Caco-2 (cell line): ENCODE data around the gene INTS6. TPM values are rescaled to one million over a fixed set of nuclear protein-coding genes. Genes with fewer than 3 reads are reported as not detected.

Source experiments
- BruUV-seq: library from RNA; stranded (reverse); fragments of 400-500 nt; replicated peaks from 2 replicates; lab custom pipeline; 2021; lab: Mats Ljungman, UMichigan
- CTCF ChIA-PET: fragments of 300-600 bp; sonication (Branson Sonifier 250); formaldehyde crosslinking; loops from one replicate; lab custom pipeline; 2022; ENCODE audit warnings: antibody characterized with exemption; lab: Charles Lee
- POLR2A ChIA-PET: fragments of 300-600 bp; sonication (Branson Sonifier 250); formaldehyde crosslinking; loops from one replicate; lab custom pipeline; 2022; ENCODE audit warnings: antibody characterized with exemption; lab: Charles Lee
- DNase-seq, 2 experiments: peaks; one replicate each; pipeline versions ENCODE4 v3.0.0 to v3.0.0-alpha.2; 2020 to 2022
- H3K27me3 ChIP-seq: replicated peaks from 2 replicates; pipeline ENCODE4 v1.6.0; 2011; ENCODE audit warnings: low read length; ENCODE audit not compliant: control insufficient read depth, insufficient read depth
- H3K36me3 ChIP-seq: 2 replicates; pipeline ENCODE4 v1.5.1; 2011; ENCODE audit warnings: low read length; ENCODE audit not compliant: control insufficient read depth, insufficient read depth
- H3K4me1 ChIP-seq: fragments of 250-450 bp; sonication (Bioruptor Pico); 2 replicates; pipeline ENCODE4 v1.5.1; 2020; ENCODE audit warnings: mild to moderate bottlenecking
- H3K4me3 ChIP-seq: 2 replicates; pipeline ENCODE4 v1.5.1; 2011; ENCODE audit warnings: low read depth, mild to moderate bottlenecking, control low read depth, low read length
- H3K9me3 ChIP-seq: fragments of 250-450 bp; sonication (Bioruptor Pico); 2 replicates; pipeline ENCODE4 v1.5.1; 2020; ENCODE audit warnings: mild to moderate bottlenecking, moderate library complexity
- H3K27ac Mint-ChIP-seq: one replicate; pipeline ENCODE4 v1.8.0; 2022; ENCODE audit warnings: mixed read lengths; ENCODE audit not compliant: unreplicated experiment
- H3K27me3 Mint-ChIP-seq: one replicate; pipeline ENCODE4 v1.8.0; 2022; ENCODE audit warnings: mixed read lengths; ENCODE audit not compliant: insufficient read depth, unreplicated experiment
- H3K36me3 Mint-ChIP-seq: one replicate; pipeline ENCODE4 v1.8.0; 2022; ENCODE audit warnings: mild to moderate bottlenecking, mixed read lengths; ENCODE audit not compliant: insufficient read depth, unreplicated experiment
- H3K4me1 Mint-ChIP-seq: one replicate; pipeline ENCODE4 v1.8.0; 2022; ENCODE audit warnings: low read depth, mixed read lengths; ENCODE audit not compliant: unreplicated experiment
- H3K4me3 Mint-ChIP-seq: one replicate; pipeline ENCODE4 v1.8.0; 2022; ENCODE audit warnings: mild to moderate bottlenecking, moderate library complexity, mixed read lengths; ENCODE audit not compliant: unreplicated experiment
- H3K9me3 Mint-ChIP-seq: one replicate; pipeline ENCODE4 v1.8.0; 2022; ENCODE audit warnings: mixed read lengths; ENCODE audit not compliant: unreplicated experiment
- intact Hi-C: fragments of 100-400 bp; cut with micrococcal nuclease; formaldehyde crosslinking; loops from one replicate; pipeline ENCODE4 v1.10.0; 2022; ENCODE audit not compliant: unreplicated experiment
- total RNA-seq: library from RNA; stranded (reverse); gene quantifications from 2 replicates; pipeline ENCODE4 v1.2.3, GENCODE V29; 2022
- TF ChIP-seq, protein P1 (sequence below), 2 experiments: fragments of 200-600 bp in 1 of 2; IDR thresholded peaks; 1 replicate in 1 of 2; 2 replicates in 1 of 2; pipeline versions ENCODE4 v1.5.1 to v1.8.0; 2011 to 2022; ENCODE audit warnings: antibody characterized with exemption in 1 of 2, control low read depth in 1 of 2, inconsistent platforms in 1 of 2, low read depth in 1 of 2, low read length in 1 of 2, mild to moderate bottlenecking in 1 of 2, moderate library complexity in 1 of 2; ENCODE audit not compliant: insufficient read depth in 1 of 2, severe bottlenecking in 1 of 2, unreplicated experiment in 1 of 2

Gene INTS6
- total RNA-seq, 1 experiment from 2014 or later: 42.6 TPM

DNA sequence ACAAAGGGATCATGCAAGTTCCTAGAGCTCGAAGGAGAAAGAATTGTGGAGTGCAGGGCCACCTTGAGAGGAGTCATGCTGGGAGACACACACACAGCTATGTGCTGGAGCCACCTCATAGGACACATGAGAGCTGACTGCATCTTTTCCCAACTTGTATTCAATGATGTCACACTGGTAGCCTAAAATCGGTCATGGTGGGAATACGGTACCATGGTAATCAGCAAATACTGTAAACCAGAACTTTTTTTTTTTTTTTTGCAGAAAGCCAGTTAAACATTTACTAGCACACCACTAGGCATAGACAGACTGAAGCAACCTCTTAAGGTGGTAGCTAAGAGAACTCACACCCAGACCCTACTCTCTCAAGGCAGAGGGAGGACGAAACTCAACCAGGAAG lies 47.0 kb upstream of the INTS6 start:
- Histone ChIP-seq H3K4me1 (no peaks in the 10 kb centered on the region), H3K4me3 (no peak overlapping the region), H3K36me3 (no peaks in the 10 kb centered on the region), H3K9me3 (no peaks in the 10 kb centered on the region), H3K27me3 (no peaks in the 10 kb centered on the region)
- Mint-ChIP-seq H3K4me1 (no peaks in the 10 kb centered on the region), H3K4me3 (no peak overlapping the region), H3K27me3 (peaks cover 11% of the 10 kb centered on the region), H3K36me3 (no peaks in the 10 kb centered on the region), H3K9me3 (no peaks in the 10 kb centered on the region), H3K27ac (no peak overlapping the region)
- no TSS peak for BruUV-seq
- POLR2A ChIA-PET: interaction anchor here (1.7 kb wide), 1 partner anchor 47 kb away, joined by 5 read pairs; the partner anchor contains the start of gene INTS6
- DNase-seq: no peak
- intact Hi-C loops: no loop called here
- CTCF ChIA-PET: no interaction called here
- TF ChIP-seq, protein P1, sequence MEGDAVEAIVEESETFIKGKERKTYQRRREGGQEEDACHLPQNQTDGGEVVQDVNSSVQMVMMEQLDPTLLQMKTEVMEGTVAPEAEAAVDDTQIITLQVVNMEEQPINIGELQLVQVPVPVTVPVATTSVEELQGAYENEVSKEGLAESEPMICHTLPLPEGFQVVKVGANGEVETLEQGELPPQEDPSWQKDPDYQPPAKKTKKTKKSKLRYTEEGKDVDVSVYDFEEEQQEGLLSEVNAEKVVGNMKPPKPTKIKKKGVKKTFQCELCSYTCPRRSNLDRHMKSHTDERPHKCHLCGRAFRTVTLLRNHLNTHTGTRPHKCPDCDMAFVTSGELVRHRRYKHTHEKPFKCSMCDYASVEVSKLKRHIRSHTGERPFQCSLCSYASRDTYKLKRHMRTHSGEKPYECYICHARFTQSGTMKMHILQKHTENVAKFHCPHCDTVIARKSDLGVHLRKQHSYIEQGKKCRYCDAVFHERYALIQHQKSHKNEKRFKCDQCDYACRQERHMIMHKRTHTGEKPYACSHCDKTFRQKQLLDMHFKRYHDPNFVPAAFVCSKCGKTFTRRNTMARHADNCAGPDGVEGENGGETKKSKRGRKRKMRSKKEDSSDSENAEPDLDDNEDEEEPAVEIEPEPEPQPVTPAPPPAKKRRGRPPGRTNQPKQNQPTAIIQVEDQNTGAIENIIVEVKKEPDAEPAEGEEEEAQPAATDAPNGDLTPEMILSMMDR (IDR thresholded peaks at IDR 0.05; ENCODE audit: insufficient read depth in 1 of 2, low read depth in 1 of 2, low read length in 1 of 2, severe bottlenecking in 1 of 2, unreplicated experiment in 1 of 2): no peak

DNA sequence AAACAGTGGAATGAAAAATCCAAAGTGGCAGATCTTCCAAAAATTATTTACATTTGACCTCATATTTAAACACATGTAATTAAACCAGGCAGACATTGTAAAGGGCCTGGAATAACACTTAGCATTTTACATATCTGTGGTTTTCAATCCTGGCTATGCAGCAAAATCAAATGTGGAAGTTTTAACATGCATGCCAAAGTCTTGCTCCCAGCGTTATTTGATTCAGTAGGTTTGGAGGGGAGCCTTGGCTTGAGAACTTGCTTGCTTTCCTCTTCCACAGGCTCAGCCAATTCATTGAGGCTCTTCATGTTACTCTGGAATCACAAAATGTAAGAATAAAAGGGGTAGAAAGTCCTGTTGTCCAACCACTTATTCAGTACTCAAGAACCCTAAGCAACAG lies 42.5 kb upstream of the INTS6 start:
- Mint-ChIP-seq H3K4me3 (no peak overlapping the region), H3K36me3 (no peaks in the 10 kb centered on the region), H3K4me1 (no peaks in the 10 kb centered on the region), H3K27ac (no peak overlapping the region), H3K27me3 (peaks cover 15% of the 10 kb centered on the region), H3K9me3 (no peaks in the 10 kb centered on the region)
- Histone ChIP-seq H3K36me3 (no peaks in the 10 kb centered on the region), H3K4me1 (no peaks in the 10 kb centered on the region), H3K27me3 (no peaks in the 10 kb centered on the region), H3K9me3 (no peaks in the 10 kb centered on the region), H3K4me3 (no peak overlapping the region)
- DNase-seq: no peak
- TF ChIP-seq, protein P1 (IDR thresholded peaks at IDR 0.05; ENCODE audit: insufficient read depth in 1 of 2, low read depth in 1 of 2, low read length in 1 of 2, severe bottlenecking in 1 of 2, unreplicated experiment in 1 of 2): no peak
- no TSS peak for BruUV-seq
- CTCF ChIA-PET: no interaction called here
- POLR2A ChIA-PET: no interaction called here
- intact Hi-C loops: no loop called here

DNA sequence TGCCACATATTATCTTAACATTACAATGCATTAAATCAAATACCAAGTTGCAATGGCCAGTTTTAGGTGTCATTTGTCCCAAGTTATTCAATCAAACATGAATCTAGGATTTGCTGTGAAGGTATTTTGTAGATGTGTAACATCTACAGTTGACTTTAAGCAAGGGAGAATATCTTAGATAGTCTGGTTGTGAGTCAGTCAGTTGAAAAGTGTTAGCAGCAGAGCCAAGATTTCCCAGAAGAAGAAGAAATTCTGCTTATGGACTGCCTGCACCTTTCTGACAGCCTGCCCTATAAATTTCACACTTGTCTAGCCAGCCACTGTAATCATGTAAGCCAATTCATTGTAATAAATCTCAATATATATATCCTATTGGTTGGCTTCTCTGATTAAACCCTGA lies 41.3 kb upstream of the INTS6 start:
- Mint-ChIP-seq H3K4me3 (no peak overlapping the region), H3K27me3 (peaks cover 13% of the 10 kb centered on the region), H3K9me3 (no peaks in the 10 kb centered on the region), H3K27ac (no peak overlapping the region), H3K36me3 (no peaks in the 10 kb centered on the region), H3K4me1 (no peaks in the 10 kb centered on the region)
- no peak overlapping the region for H3K4me3 ChIP-seq
- ChIA-PET CTCF (no interaction called here), POLR2A (no interaction called here)
- BruUV-seq: no TSS peak
- TF ChIP-seq, protein P1 (IDR thresholded peaks at IDR 0.05; ENCODE audit: insufficient read depth in 1 of 2, low read depth in 1 of 2, low read length in 1 of 2, severe bottlenecking in 1 of 2, unreplicated experiment in 1 of 2): no peak
- DNase-seq: no peak
- no peaks in the 10 kb centered on the region for H3K9me3 ChIP-seq
- H3K4me1 ChIP-seq: no peaks in the 10 kb centered on the region
- intact Hi-C loops: no loop called here
- H3K27me3 ChIP-seq: no peaks in the 10 kb centered on the region
- H3K36me3 ChIP-seq: no peaks in the 10 kb centered on the region
